PC-9 (cell line): ENCODE results near the gene ARNT2. TPM values are rescaled to one million over a fixed set of nuclear protein-coding genes. Genes with fewer than 3 reads are reported as not detected.

Experiments
- BruUV-seq: library from RNA; stranded (reverse); fragments of 400-500 nt; replicated peaks from 2 replicates; lab custom pipeline; 2021; lab: Mats Ljungman, UMichigan
- CTCF ChIA-PET: fragments of 300-600 bp; sonication (Branson Sonifier 250); formaldehyde crosslinking; loops from one replicate; lab custom pipeline; 2022; ENCODE audit warnings: antibody characterized with exemption; lab: Charles Lee
- POLR2A ChIA-PET: fragments of 300-600 bp; sonication (Branson Sonifier 250); formaldehyde crosslinking; loops from one replicate; lab custom pipeline; 2022; ENCODE audit warnings: antibody characterized with exemption; ENCODE audit not compliant: unreplicated experiment; lab: Charles Lee
- DNase-seq, 2 experiments: peaks; one replicate each; pipeline versions ENCODE4 v3.0.0 to v3.0.0-alpha.2; 2015 to 2022; ENCODE audit warnings: mixed read lengths in 1 of 2
- H2AFZ ChIP-seq: fragments of 200-600 bp; sonication (generic); 2 replicates; pipeline ENCODE4 v1.8.1; 2017; ENCODE audit warnings: antibody characterized with exemption
- H3F3A ChIP-seq: fragments of 200-600 bp; sonication (generic); 2 replicates; pipeline ENCODE4 v1.8.1; 2017; ENCODE audit warnings: antibody characterized with exemption, mild to moderate bottlenecking, low read depth; ENCODE audit not compliant: insufficient read depth
- H3K27ac ChIP-seq: fragments of 200-600 bp; sonication (generic); 2 replicates; pipeline ENCODE4 v1.6.1; 2016; ENCODE audit warnings: mixed run types
- H3K27me3 ChIP-seq: fragments of 200-600 bp; sonication (generic); 2 replicates; pipeline ENCODE4 v1.6.1; 2016; ENCODE audit warnings: low read depth, mixed run types; ENCODE audit not compliant: insufficient read depth
- H3K36me3 ChIP-seq: fragments of 200-600 bp; sonication (generic); 2 replicates; pipeline ENCODE4 v1.6.1; 2016; ENCODE audit warnings: low read depth, mixed run types
- H3K4me1 ChIP-seq: fragments of 200-600 bp; sonication (generic); replicated peaks from 2 replicates; pipeline ENCODE4 v1.6.1; 2016; ENCODE audit warnings: mixed run types; ENCODE audit not compliant: insufficient read depth
- H3K4me2 ChIP-seq: fragments of 200-600 bp; sonication (generic); 2 replicates; pipeline ENCODE4 v1.6.1; 2017; ENCODE audit warnings: mixed run types
- H3K4me3 ChIP-seq: fragments of 200-600 bp; sonication (generic); 2 replicates; pipeline ENCODE4 v1.6.1; 2016; ENCODE audit warnings: mixed run types
- H3K79me2 ChIP-seq: fragments of 200-600 bp; sonication (generic); 2 replicates; pipeline ENCODE4 v1.6.1; 2017; ENCODE audit warnings: low read depth, mixed run types
- H3K9me2 ChIP-seq: fragments of 200-600 bp; sonication (generic); 2 replicates; pipeline ENCODE4 v1.8.1; 2017; ENCODE audit warnings: mild to moderate bottlenecking; ENCODE audit not compliant: insufficient read depth
- H3K9me3 ChIP-seq: fragments of 200-600 bp; sonication (generic); 2 replicates; pipeline ENCODE4 v1.8.1; 2016; ENCODE audit warnings: low read depth; ENCODE audit not compliant: insufficient read depth
- H4K20me1 ChIP-seq: fragments of 200-600 bp; sonication (generic); 2 replicates; pipeline ENCODE4 v1.8.1; 2017; ENCODE audit not compliant: insufficient read depth
- EZH2 ChIP-seq: fragments of 200-600 bp; sonication (generic); IDR thresholded peaks from 2 replicates; pipeline ENCODE4 v1.8.0; 2017; ENCODE audit warnings: antibody characterized with exemption, low read depth
- intact Hi-C: fragments of 100-400 bp; cut with micrococcal nuclease; formaldehyde crosslinking; loops from one replicate; pipeline ENCODE4 v1.10.0; 2022; ENCODE audit not compliant: unreplicated experiment
- total RNA-seq: library from RNA; stranded (reverse); gene quantifications from 2 replicates; pipeline ENCODE4 v1.2.3, GENCODE V29; 2021
- TF ChIP-seq, protein P1 (sequence below): fragments of 200-600 bp; sonication (generic); conservative IDR thresholded peaks from 2 replicates; pipeline ENCODE4 v1.6.1; 2017; ENCODE audit warnings: mixed run types, antibody characterized with exemption, mild to moderate bottlenecking, moderate library complexity

Gene ARNT2
- total RNA-seq, 1 experiment from 2014 or later: 4.3 TPM

DNA sequence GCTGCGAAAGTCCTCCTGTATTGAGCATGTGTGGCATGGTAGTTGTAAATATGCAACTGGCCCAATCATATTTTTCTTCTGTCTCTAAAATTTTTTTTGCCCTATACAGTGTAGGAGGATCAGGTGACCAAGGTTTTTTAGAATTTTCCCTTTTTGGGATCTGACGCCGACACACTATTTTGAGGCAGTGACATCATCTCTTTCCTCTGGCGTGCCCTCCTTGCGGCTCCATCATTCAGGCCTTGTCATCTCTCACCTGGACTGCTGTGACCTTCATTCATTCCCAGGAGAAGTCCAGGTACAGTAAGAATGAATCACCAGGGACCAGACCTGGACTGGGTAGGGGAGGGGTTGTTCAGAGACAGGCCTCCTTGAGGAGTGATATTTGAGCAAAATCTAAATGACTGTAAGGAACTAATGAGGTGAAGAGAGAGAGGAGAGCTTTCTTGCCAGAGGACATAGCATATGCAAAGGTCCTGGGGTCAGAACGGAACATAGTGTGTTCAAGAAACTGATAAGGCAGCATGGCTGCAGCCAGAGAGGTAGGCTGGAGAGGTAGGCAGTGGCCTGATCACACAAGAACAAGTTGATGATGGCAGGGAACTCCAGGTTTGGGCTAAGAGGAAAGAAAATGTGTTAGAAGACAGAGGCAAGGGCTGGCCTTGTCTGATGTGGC lies 38.7 kb downstream of the ARNT2 start:
- H2AFZ ChIP-seq: no peak overlapping the region
- CTCF ChIA-PET: no interaction called here
- no peak overlapping the region for H3K4me2 ChIP-seq
- no peaks in the 10 kb centered on the region for H3K9me2 ChIP-seq
- no peak for DNase-seq
- no peak overlapping the region for H3K27ac ChIP-seq
- H4K20me1 ChIP-seq: no peaks in the 10 kb centered on the region
- peaks cover 3% of the 10 kb centered on the region; the same call in 1 of the 2 replicates for H3F3A ChIP-seq
- H3K4me1 ChIP-seq: peaks cover 9% of the 10 kb centered on the region
- POLR2A ChIA-PET: no interaction called here
- TF ChIP-seq, protein P1, sequence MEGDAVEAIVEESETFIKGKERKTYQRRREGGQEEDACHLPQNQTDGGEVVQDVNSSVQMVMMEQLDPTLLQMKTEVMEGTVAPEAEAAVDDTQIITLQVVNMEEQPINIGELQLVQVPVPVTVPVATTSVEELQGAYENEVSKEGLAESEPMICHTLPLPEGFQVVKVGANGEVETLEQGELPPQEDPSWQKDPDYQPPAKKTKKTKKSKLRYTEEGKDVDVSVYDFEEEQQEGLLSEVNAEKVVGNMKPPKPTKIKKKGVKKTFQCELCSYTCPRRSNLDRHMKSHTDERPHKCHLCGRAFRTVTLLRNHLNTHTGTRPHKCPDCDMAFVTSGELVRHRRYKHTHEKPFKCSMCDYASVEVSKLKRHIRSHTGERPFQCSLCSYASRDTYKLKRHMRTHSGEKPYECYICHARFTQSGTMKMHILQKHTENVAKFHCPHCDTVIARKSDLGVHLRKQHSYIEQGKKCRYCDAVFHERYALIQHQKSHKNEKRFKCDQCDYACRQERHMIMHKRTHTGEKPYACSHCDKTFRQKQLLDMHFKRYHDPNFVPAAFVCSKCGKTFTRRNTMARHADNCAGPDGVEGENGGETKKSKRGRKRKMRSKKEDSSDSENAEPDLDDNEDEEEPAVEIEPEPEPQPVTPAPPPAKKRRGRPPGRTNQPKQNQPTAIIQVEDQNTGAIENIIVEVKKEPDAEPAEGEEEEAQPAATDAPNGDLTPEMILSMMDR: no peak
- TF ChIP-seq EZH2: no peak
- H3K79me2 ChIP-seq: no peaks in the 10 kb centered on the region
- BruUV-seq: no TSS peak
- no peaks in the 10 kb centered on the region for H3K27me3 ChIP-seq
- no peaks in the 10 kb centered on the region for H3K9me3 ChIP-seq
- intact Hi-C loops: no loop called here
- no peak overlapping the region for H3K4me3 ChIP-seq
- H3K36me3 ChIP-seq: no peaks in the 10 kb centered on the region

DNA sequence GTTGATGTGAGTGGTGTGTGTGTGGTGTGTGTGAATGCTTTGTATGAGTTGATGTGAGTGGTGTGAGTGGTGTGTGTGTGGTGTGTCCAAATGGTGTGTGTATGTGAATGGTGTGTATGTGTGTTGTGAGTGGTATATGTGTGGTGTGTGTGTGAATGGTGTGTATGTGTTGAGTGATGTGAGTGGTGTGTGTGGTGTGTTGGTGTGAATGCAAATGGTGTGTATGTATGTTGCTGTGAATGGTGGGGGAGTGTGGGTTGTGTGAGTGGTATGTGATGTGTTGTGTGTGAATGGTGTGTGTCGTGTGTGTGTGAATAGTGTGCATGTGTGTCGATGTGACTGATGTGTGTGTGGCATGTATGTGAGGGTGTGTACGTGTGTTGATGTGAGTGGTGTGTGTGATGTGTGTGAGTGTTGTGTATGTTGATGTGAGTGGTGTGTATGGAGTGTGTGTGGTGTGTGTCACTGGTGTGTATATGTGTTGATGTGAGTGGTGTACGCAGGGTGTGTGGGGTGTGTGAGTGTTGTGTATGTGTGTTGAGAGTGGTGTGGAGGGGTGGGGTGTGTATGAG lies 40.6 kb downstream of the ARNT2 start:
- CTCF ChIA-PET: no interaction called here
- BruUV-seq: no TSS peak
- Histone ChIP-seq H3K27ac (no peak overlapping the region), H3K4me2 (no peak overlapping the region), H3K4me3 (no peak overlapping the region), H3K4me1 (peaks cover 5% of the 10 kb centered on the region; the same call in 1 of the 2 replicates), H3F3A (no peaks in the 10 kb centered on the region; the same call in 1 of the 2 replicates), H3K9me2 (no peaks in the 10 kb centered on the region), H3K36me3 (no peaks in the 10 kb centered on the region), H3K79me2 (no peaks in the 10 kb centered on the region), H3K9me3 (no peaks in the 10 kb centered on the region), H3K27me3 (no peaks in the 10 kb centered on the region), H2AFZ (no peak overlapping the region), H4K20me1 (no peaks in the 10 kb centered on the region)
- intact Hi-C loops: no loop called here
- POLR2A ChIA-PET: no interaction called here
- TF ChIP-seq, protein P1: no peak
- no peak for TF ChIP-seq EZH2
- no peak for DNase-seq

DNA sequence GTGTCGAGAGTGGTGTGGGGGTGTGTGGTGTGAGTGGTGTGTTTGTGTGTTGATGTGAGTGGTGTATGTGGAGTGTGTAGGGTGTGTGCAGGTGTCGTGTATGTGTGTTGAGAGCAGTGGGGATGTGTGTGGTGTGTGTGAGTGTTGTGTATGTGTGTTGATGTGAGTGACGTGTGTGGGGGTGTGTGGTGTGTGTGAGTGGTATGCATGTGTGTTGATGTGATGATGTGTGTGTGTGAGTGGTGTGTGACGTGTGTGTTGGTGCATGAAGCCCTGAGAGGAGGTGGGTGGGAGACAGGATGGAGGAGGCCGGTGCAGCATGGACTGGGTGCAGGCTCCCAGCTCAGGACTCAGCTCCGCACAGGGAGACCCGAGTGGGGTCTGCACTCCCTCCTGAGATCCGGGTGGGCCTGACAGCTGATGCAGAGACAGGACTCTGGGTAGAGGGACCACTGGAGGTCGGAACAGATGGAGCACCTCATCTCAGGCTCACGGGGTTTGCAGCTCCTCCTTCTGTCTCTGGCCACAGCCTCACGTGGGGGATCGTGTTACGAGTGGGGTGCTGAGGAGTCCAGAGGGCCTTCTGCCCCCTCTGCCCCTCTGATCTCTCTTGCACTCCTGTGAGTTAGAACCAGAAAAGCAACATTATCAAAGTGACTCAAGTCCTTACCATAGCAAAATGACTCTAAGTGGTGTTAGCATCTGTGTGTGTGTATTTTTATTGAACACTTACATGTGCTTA lies 41.3 kb downstream of the ARNT2 start:
- intact Hi-C loops: no loop called here
- Histone ChIP-seq H3K27ac (no peak overlapping the region), H3K4me1 (peaks cover 5% of the 10 kb centered on the region; the same call in 1 of the 2 replicates), H3F3A (no peaks in the 10 kb centered on the region; the same call in 1 of the 2 replicates), H3K9me3 (no peaks in the 10 kb centered on the region), H3K27me3 (no peaks in the 10 kb centered on the region), H3K36me3 (no peaks in the 10 kb centered on the region), H3K9me2 (no peaks in the 10 kb centered on the region), H3K4me3 (no peak overlapping the region), H4K20me1 (no peaks in the 10 kb centered on the region), H3K79me2 (no peaks in the 10 kb centered on the region), H3K4me2 (no peak overlapping the region), H2AFZ (no peak overlapping the region)
- ChIA-PET POLR2A (no interaction called here), CTCF (no interaction called here)
- no peak for DNase-seq
- no TSS peak for BruUV-seq
- TF ChIP-seq, protein P1: no peak
- TF ChIP-seq EZH2: no peak
